ENCODE results near the gene PARVB.

Gene PARVB

DNA sequence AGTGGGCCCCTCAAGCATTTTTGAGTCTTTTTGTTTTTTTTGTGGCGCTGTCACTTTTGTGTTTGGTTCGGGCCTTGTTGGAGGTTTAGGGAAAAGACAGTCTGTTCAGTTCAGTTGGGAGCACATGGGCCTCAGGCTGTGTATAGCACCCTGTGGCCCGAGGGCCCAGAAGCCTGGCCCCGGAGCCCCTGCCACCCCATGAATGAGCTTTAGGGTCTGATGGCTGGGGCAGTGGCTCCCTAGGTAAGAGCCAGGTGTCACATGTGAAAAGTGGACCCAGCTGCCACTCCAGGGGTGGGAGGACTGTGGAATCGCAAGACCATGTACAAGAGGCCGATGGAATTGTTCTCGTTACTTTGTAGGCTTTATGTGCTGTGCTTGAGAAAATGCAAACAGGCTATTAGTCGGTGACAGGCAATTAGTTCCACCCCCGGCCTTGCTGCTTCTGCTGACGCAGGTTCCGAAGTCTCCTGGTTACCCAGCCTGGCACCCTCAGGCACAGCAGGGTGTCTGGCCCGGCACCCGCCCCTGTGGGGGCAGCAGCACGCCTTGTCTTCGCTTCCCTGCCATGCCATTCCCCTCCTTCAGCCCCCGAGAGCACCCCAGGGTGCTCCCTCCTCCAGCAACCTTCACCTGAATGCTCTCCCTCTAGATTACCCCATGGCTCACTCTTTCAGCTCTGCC is 118.5 kb downstream of the PARVB start:
- DNase-seq: no peak

- DNase-seq: no peak
Observed at GRCh38 chr22:44143105-44143474, 119.0 kb downstream of the PARVB start.

DNA sequence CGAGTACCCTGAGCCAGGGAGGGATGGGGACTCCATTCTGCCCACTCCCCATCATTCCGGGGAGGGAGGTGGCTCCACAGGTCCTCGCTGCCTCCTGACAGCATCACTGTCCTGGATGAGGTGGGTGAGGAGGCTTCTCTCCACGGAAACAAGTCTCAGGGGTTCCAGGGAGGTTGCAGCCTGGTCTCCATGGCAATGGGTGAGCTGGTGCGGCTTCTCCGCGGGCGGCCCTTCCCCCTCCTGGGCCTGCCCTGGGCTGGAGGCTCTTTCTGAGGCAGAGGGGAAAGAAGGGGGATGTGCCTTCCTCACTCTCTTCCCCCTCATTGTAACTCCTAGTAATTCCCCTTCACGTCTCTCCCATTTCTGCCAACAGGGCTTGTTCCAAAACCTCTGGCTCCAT is 119.5 kb downstream of the PARVB start:
- DNase-seq: no peak

DNA sequence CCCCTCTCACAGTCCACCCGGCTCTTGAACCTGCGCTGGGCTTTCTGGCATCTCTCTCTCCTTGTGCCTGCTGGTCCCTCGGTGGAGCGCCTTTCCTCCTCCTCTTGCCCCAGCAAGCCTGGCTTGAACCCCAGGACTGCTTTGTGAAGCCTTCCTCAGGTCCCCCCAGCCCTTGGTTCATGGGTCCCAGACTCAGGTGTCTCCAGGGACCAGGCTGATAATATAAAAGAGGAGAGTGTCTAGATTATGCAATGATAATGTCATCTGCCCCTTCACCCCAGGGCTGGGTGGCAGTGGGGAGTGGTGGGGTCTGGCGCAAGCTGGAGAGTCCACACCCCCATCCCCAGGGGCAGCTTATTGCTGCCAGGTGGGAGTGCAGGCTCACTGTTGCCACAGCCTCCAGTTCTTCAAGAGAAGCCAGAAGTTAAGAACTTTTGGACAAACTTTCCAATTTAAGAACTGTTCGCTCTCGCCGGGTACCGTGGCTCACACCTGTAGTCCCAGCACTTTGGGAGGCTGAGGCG is 120.0 kb downstream of the PARVB start:
- DNase-seq: no peak

DNA sequence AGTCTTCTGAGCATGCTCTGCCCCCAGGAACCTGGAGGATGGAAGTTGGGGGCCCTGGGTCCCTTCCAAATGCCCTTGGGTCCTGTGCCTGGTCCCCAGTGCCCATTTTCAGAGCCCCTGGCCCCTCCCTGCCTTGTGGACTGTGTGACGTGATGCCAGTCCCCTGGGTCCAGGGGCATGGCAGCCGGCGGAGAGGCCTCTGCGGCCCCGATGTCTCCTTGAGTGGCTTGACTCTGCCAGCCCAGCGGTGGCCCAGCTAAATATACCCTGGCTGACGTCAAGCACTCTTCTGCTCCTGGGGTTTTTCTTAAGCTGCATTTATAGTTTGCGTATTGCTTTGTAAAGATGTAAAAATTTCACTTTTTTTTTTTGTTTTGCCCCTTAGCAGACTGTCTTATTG is 121.4 kb downstream of the PARVB start:
- DNase-seq: no peak

DNA sequence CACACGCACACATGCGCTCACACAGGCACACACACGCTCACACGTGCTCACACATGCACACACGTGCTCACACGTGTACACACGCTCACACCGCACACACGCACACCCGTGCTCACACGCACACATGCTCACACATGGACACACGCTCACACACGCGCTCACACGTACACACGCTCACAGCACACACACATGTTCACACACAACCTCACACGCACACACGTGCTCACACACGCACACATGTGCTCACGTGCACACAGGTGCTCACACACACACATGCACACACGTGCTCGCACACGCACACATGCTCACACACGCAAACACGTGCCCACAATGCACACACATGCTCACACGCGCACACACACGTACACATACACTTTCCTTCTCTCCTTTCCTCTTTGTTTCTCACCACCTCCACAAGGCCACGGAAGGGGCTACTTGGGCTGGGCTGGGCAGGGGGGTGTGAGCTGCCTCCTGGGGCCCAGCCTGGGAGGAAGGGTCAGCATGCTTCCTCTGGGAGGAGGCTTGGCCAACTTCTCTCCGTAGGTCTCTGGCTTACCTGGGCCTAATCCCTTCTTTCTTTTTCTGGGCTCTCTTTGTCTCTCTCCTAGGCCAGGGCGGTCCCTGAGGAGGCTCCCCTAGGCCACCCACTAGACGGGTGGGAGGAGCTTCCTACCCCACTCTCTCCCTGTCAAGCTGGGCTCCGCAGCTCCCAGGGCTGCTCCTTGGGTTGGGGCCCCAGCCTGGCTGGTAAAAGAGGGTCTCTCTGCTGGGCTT is 122.2 kb downstream of the PARVB start:
- no peak for DNase-seq

GRCh38 chr22:44147008-44147645 is 123.0 kb downstream of the PARVB start:
- DNase-seq: no peak

- peak; percentile 76 for DNase-seq
Observed at GRCh38 chr22:44147821-44148574, 123.9 kb downstream of the PARVB start.

- peak; percentile 69 for DNase-seq
Observed at GRCh38 chr22:44151676-44152075, 127.6 kb downstream of the PARVB start.

DNA sequence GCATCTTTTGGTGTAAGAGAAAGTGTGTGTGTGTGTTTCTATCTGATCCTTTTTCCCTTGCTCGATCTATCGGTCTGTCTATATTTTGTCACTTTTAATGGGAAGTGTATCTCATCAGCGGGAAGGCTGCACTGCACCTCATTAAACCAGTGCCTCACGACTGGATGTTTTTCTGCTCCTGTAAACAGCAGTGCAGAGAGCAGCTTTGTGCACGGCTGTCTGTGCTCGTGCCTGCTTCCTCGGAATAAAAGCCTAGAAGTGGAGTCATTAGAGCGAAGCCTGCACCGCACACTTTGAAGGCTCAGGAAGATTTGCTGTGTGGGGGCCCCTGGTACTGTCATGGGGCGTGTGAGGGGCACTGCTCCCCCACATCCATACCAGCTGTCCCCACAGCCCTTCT is 129.6 kb downstream of the PARVB start:
- no peak for DNase-seq

DNA sequence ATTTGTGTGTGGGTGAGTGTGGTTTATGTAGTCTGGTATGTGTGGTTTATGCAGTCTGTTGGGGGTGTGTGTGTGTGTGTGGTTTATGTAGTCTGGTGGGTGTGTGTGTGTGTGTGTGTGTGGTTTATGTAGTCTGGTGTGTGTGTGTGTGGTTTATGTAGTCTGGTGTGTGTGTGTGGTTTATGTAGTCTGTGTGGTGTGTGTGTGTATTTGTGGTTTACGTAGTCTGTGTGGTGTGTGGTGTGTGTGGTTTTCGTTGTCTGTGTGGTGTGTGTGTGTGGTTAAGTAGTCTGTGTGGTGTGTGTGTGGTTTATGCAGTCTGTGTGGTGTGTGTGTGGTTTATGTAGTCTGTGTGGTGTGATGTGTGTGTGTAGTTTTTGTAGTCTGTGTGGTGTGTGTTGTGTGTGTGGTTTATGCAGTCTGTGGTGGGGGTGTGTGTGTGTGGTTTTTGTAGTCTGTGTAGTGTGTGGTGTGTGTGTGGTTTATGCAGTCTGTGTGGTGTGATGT is 130.4 kb downstream of the PARVB start:
- DNase-seq: no peak

- DNase-seq: no peak
Observed at GRCh38 chr22:44155115-44155514, 131.0 kb downstream of the PARVB start.

DNA sequence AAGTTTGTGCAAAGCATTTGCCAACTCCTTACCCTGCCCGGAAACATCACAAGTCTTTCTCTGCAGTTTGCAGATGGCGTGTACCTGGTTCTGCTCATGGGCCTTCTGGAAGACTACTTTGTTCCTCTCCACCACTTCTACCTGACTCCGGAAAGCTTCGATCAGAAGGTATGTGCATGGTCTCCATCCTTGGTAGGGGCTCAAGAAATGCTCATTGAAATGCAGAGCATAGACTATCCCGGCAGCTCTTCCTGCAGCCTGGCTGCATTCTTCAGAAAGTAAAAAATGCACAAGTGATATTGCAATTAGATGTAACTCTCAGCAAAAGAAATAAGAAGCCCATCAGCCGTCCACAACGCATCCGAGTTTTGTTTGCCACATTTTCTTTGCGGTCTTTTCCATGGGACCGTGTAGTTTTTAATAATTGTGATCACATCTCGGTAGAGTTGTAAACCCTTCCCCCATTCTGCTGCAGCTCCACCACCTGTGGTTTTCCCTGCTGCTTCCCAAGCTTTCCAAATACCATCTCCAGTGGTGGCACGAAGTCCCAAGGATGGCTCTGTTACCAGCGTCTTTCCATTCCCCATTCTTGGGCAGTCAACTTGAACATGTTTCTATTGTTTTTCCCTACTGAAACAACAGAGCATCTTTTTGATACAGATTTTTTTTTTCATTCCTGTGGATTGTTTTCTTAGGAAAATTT is 134.0 kb downstream of the PARVB start:
- no peak for DNase-seq

DNA sequence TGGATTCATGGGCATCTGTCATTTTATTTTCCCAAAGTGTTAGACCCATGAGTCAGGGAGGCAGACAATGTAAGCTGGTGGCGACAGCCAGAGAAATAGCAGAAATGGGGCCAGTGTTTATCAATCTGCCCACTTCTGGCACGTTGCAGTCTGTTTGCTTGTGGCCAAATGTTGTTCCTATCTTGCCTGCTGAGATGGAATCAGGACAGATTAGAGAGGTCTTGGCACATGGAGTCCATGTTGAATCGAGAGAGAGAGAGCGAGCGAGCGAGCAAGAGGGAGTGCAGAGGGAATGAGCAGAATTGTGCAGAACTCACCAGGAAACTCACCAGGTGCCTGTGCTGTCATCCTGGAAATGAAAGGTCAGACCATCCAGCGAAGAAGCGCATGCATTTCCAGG is 134.7 kb downstream of the PARVB start:
- DNase-seq: no peak

- DNase-seq: no peak
Observed at GRCh38 chr22:44159221-44159620, 135.1 kb downstream of the PARVB start.

DNA sequence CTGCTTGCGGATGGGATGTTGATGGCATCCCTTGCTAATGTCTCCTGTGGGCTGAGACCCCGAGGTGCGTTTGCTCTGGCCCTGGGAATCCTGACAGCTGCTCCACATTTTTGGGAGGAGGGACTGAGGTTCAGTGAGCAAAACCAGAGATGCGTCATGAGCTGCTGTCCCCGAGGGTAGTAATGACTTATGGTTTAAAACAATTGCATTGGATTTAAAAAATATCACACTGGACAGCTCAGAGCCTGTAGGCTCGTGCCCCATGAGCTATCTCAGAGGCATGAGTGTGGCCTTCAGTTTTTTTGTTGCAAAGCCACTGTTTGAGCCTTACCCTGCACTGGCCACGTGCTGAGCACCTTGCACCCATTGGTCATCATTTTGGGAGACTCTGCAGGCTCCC is 135.7 kb downstream of the PARVB start:
- DNase-seq: no peak

DNA sequence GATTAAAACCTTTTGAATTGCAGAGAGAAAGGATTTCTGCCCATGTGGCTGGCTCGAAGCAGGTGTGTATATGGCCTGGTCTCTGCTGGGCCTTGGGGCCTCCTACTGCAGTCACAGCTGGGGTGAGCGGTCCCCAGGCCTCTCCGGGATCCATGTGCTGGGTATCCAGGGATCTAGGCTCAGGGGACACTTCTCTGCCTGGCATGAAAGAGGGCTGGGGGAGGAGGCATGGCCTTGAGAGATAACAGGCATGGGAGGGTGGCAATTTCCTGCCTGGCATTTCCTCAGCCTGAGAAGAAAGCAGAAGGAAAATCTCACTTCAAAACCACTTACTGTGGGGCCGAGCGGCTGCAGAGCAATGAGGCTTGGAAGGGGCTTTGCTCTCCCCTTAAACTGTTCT is 136.3 kb downstream of the PARVB start:
- no peak for DNase-seq

DNA sequence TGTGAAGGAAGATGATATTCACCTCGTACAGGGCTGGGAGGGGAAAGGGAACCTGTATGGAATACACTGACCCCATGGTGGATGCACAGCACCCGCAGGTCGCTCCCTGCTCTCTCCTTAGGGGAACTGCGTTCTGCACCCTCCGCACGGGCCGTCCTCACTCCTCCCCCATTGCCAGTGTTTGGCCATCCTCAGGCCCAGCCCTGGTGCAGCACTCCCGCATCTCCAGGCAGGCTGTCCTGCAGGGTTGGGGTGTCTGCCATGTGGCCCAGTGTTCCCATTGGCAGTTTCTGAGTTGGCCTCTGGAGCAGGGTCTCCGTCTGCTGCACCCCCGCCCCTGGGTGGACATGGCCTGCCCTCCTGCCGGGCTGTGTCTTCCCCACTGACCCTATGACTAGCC is 137.6 kb downstream of the PARVB start:
- DNase-seq: no peak

- no peak for DNase-seq
Observed at GRCh38 chr22:44162960-44163359, 138.9 kb downstream of the PARVB start.

- no peak for DNase-seq
Observed at GRCh38 chr22:44163536-44163935, 139.4 kb downstream of the PARVB start.

GRCh38 chr22:44164031-44164430 is 139.9 kb downstream of the PARVB start:
- no peak for DNase-seq

GRCh38 chr22:44165286-44165874 is 141.3 kb downstream of the PARVB start:
- DNase-seq: no peak
